Naive thymus-derived CD4-positive, alpha-beta T cell (primary cell): ENCODE data around the gene SPEG. TPM values are rescaled to one million over a fixed set of nuclear protein-coding genes. Genes with fewer than 3 reads are reported as not detected.

ENCODE experiments used
- ATAC-seq: fragments of 150-1000 bp; cut with Tn5 transposase; 2 replicates; pipeline ENCODE4 v1.10.0; 2021; ENCODE audit warnings: mild to moderate bottlenecking, moderate library complexity
- CTCF ChIA-PET: fragments of 350-600 bp; sonication (Branson Sonifier 250); formaldehyde crosslinking; loops from one replicate; lab custom pipeline; 2021; ENCODE audit warnings: antibody characterized with exemption; lab: Charles Lee
- POLR2A ChIA-PET: fragments of 350-600 bp; sonication (Branson Sonifier 250); formaldehyde crosslinking; loops from one replicate; lab custom pipeline; 2021; ENCODE audit warnings: antibody characterized with exemption, inconsistent platforms; lab: Charles Lee
- DNase-seq, 9 donors: peaks; one replicate each; pipeline versions ENCODE4 v3.0.0 to v3.0.0-alpha.2; 2020 to 2022; ENCODE audit warnings: mixed read lengths in 1 of 9
- H3K27ac ChIP-seq: one replicate; pipeline ENCODE4 v1.7.0; 2013; ENCODE audit warnings: mild to moderate bottlenecking, low read depth, low read length, moderate library complexity
- H3K27me3 ChIP-seq, 2 donors: one replicate each; pipeline ENCODE4 v1.7.0; 2013; ENCODE audit warnings: low read length in 2 of 2, mild to moderate bottlenecking in 2 of 2, moderate library complexity in 2 of 2; ENCODE audit not compliant: control insufficient read depth in 2 of 2, insufficient read depth in 2 of 2
- H3K36me3 ChIP-seq, 3 experiments: 1 replicate in 2 of 3; 2 replicates in 1 of 3; pipeline ENCODE4 v1.7.0; 2013; ENCODE audit warnings: low read length in 3 of 3, mild to moderate bottlenecking in 3 of 3, moderate library complexity in 1 of 3; ENCODE audit not compliant: insufficient read depth in 3 of 3, control insufficient read depth in 2 of 3
- H3K4me1 ChIP-seq, 2 donors: one replicate each; pipeline ENCODE4 v1.7.0; 2013; ENCODE audit warnings: low read length in 2 of 2, mild to moderate bottlenecking in 2 of 2, moderate library complexity in 1 of 2; ENCODE audit not compliant: control insufficient read depth in 2 of 2, insufficient read depth in 2 of 2
- H3K4me3 ChIP-seq: 2 replicates; pipeline ENCODE4 v1.7.0; 2013; ENCODE audit warnings: mild to moderate bottlenecking, low read length
- H3K9me3 ChIP-seq, 3 experiments: 1 replicate in 2 of 3; 2 replicates in 1 of 3; pipeline ENCODE4 v1.7.0; 2013; ENCODE audit warnings: low read length in 3 of 3; ENCODE audit not compliant: control insufficient read depth in 2 of 3
- H3K27ac Mint-ChIP-seq, 9 donors: one replicate each; pipeline ENCODE4 v1.8.0; 2020 to 2022; ENCODE audit warnings: mixed read lengths in 9 of 9, mild to moderate bottlenecking in 8 of 9, moderate library complexity in 5 of 9, inconsistent platforms in 2 of 9
- H3K27me3 Mint-ChIP-seq, 5 donors: one replicate each; pipeline ENCODE4 v1.8.0; 2021 to 2022; ENCODE audit warnings: mixed read lengths in 5 of 5, mild to moderate bottlenecking in 1 of 5
- H3K36me3 Mint-ChIP-seq, 5 donors: one replicate each; pipeline ENCODE4 v1.8.0; 2020 to 2022; ENCODE audit warnings: mixed read lengths in 5 of 5, mild to moderate bottlenecking in 3 of 5, inconsistent platforms in 1 of 5
- H3K4me1 Mint-ChIP-seq, 7 donors: one replicate each; pipeline ENCODE4 v1.8.0; 2020 to 2022; ENCODE audit warnings: mixed read lengths in 7 of 7, mild to moderate bottlenecking in 3 of 7, inconsistent platforms in 1 of 7
- H3K4me3 Mint-ChIP-seq, 10 donors: one replicate each; pipeline ENCODE4 v1.8.0; 2020 to 2022; ENCODE audit warnings: mild to moderate bottlenecking in 10 of 10, mixed read lengths in 10 of 10, moderate library complexity in 6 of 10, inconsistent platforms in 2 of 10
- H3K9me3 Mint-ChIP-seq, 11 donors: one replicate each; pipeline ENCODE4 v1.8.0; 2020 to 2022; ENCODE audit warnings: mixed read lengths in 11 of 11, mild to moderate bottlenecking in 4 of 11, inconsistent platforms in 1 of 11, moderate library complexity in 1 of 11
- intact Hi-C, 2 donors: fragments of 100-400 bp; cut with micrococcal nuclease; formaldehyde crosslinking; loops; one replicate each; pipeline ENCODE4 v1.15.1; 2023
- polyA plus RNA-seq, 2 donors: library from polyadenylated mRNA; unstranded; fragments of 300-500 nt; fragmentation: Illumina TruSeq; gene quantifications; one replicate each; pipeline ENCODE4 v1.2.3, GENCODE V29; 2021
- total RNA-seq, 6 experiments: library from RNA in 5 of 6; stranded (reverse) in 5 of 6; gene quantifications; 1 replicate in 5 of 6; 2 replicates in 1 of 6; pipeline ENCODE4 v1.2.3 and lab custom pipeline; 2021 to 2026

Gene SPEG
- total and polyA plus RNA-seq, 7 experiments from 2014 or later, result 0.26 to 23.2 (median 11.8) TPM

- Histone ChIP-seq H3K4me3 (no peak overlapping the region), H3K9me3 (no peaks in the 10 kb centered on the region), H3K36me3 (peaks cover 0 to 43% (median 0%) of the 10 kb centered on the region in 3 experiments), H3K27me3 (peaks cover 0 to 8% of the 10 kb centered on the region in 2 donors), H3K4me1 (peaks cover 0 to 12% of the 10 kb centered on the region in 2 donors), H3K27ac (no peak overlapping the region)
- Mint-ChIP-seq H3K9me3 (peaks cover 0 to 5% (median 0%) of the 10 kb centered on the region in 11 donors), H3K4me1 (peaks cover 7 to 20% (median 15%) of the 10 kb centered on the region in 7 donors), H3K36me3 (peaks cover 9 to 40% (median 21%) of the 10 kb centered on the region in 5 donors), H3K4me3 (no peak overlapping the region), H3K27ac (no peak overlapping the region), H3K27me3 (peaks cover 23 to 36% (median 27%) of the 10 kb centered on the region in 5 donors)
- intact Hi-C loops, result loop anchor here in 1 of 2 donors (2.0 kb wide), 2 partner anchors 13 to 23 kb away; no protein-coding TSS in a partner anchor
- ATAC-seq (no peak), DNase-seq (no peak)
- POLR2A ChIA-PET, result interaction anchor here (0.6 kb wide), 1 partner anchor 9 kb away, joined by 3 read pairs; the partner anchor contains the start of gene GMPPA
- CTCF ChIA-PET, result no interaction called here
Observed at GRCh38 chr2:219507581-219508443, 73.2 kb downstream of the SPEG start.

- ChIA-PET CTCF (no interaction called here), POLR2A (no interaction called here)
- no peak for ATAC-seq
- peaks cover 0 to 8% of the 10 kb centered on the region in 2 donors for H3K27me3 ChIP-seq
- DNase-seq, result no peak
- Mint-ChIP-seq H3K27me3 (peaks cover 28 to 41% (median 32%) of the 10 kb centered on the region in 5 donors), H3K4me1 (peaks cover 11 to 24% (median 17%) of the 10 kb centered on the region in 7 donors), H3K4me3 (no peak overlapping the region), H3K27ac (no peak overlapping the region), H3K36me3 (peaks cover 9 to 39% (median 21%) of the 10 kb centered on the region in 5 donors), H3K9me3 (peaks cover 0 to 5% (median 0%) of the 10 kb centered on the region in 11 donors)
- no peaks in the 10 kb centered on the region for H3K9me3 ChIP-seq
- no peak overlapping the region for H3K27ac ChIP-seq
- H3K4me1 ChIP-seq, result peaks cover 0 to 12% of the 10 kb centered on the region in 2 donors
- H3K36me3 ChIP-seq, result peaks cover 0 to 40% (median 0%) of the 10 kb centered on the region in 3 experiments
- intact Hi-C loops, result loop anchor here in 1 of 2 donors (2.0 kb wide), 2 partner anchors 14 to 22 kb away; no protein-coding TSS in a partner anchor
- no peak overlapping the region for H3K4me3 ChIP-seq
Observed at GRCh38 chr2:219508444-219508734, 73.7 kb downstream of the SPEG start.

GRCh38 chr2:219508971-219509779 lies 74.5 kb downstream of the SPEG start:
- Histone ChIP-seq H3K36me3 (peaks cover 0 to 32% (median 0%) of the 10 kb centered on the region in 3 experiments), H3K9me3 (no peaks in the 10 kb centered on the region), H3K4me3 (no peak overlapping the region), H3K4me1 (peaks cover 0 to 12% of the 10 kb centered on the region in 2 donors), H3K27me3 (peaks cover 0 to 8% of the 10 kb centered on the region in 2 donors), H3K27ac (no peak overlapping the region)
- H3K27ac Mint-ChIP-seq, result no peak overlapping the region
- ChIA-PET POLR2A (no interaction called here), CTCF (interaction anchor here (1.4 to 1.7 kb wide), 3 partner anchors 10 to 21 kb away, joined by 5 to 8 read pairs (median 6); partner anchors contain the start of gene GMPPA)
- H3K4me3 Mint-ChIP-seq, result peak overlapping the region in 9 of 10 donors; percentile 23 to 82 (median 68)
- peaks cover 36 to 49% (median 40%) of the 10 kb centered on the region in 5 donors for H3K27me3 Mint-ChIP-seq
- ATAC-seq, result peak; percentile 24
- H3K4me1 Mint-ChIP-seq, result peaks cover 14 to 29% (median 25%) of the 10 kb centered on the region in 7 donors
- peaks cover 9 to 31% (median 20%) of the 10 kb centered on the region in 5 donors for H3K36me3 Mint-ChIP-seq
- intact Hi-C loops, result loop anchor here (1.0 to 2.0 kb wide), 4 partner anchors 11 to 22 kb away; partner anchors contain the start of gene GMPPA (in 1 of the 2)
- no peak for DNase-seq
- H3K9me3 Mint-ChIP-seq, result peaks cover 0 to 5% (median 0%) of the 10 kb centered on the region in 11 donors

- Histone ChIP-seq H3K27me3 (peaks cover 0 to 8% of the 10 kb centered on the region in 2 donors), H3K4me1 (peaks cover 0 to 12% of the 10 kb centered on the region in 2 donors), H3K36me3 (peaks cover 0 to 24% (median 0%) of the 10 kb centered on the region in 3 experiments), H3K27ac (no peak overlapping the region), H3K9me3 (no peaks in the 10 kb centered on the region), H3K4me3 (no peak overlapping the region)
- POLR2A ChIA-PET, result interaction anchor here (0.5 kb wide), 1 partner anchor 34 kb away, joined by 3 read pairs; the partner anchor contains the start of gene TMEM198
- CTCF ChIA-PET, result interaction anchor here (0.6 to 1.7 kb wide), 5 partner anchors 11 to 21 kb away, joined by 3 to 8 read pairs (median 5); partner anchors contain the start of gene GMPPA
- Mint-ChIP-seq H3K27ac (no peak overlapping the region), H3K4me3 (peak overlapping the region; percentile 23 to 82 (median 67)), H3K27me3 (peaks cover 40 to 55% (median 45%) of the 10 kb centered on the region in 5 donors), H3K4me1 (peaks cover 14 to 30% (median 27%) of the 10 kb centered on the region in 7 donors), H3K36me3 (peaks cover 4 to 23% (median 13%) of the 10 kb centered on the region in 5 donors), H3K9me3 (peaks cover 0 to 5% (median 0%) of the 10 kb centered on the region in 11 donors)
- intact Hi-C loops, result loop anchor here (1.0 to 2.0 kb wide), 4 partner anchors 12 to 21 kb away; partner anchors contain the start of gene GMPPA (in 1 of the 2)
- peak; percentile 84 for ATAC-seq
- DNase-seq, result peak in 8 of 9 donors; percentile 28 to 55 (median 46)
Observed at GRCh38 chr2:219509780-219510511, 75.3 kb downstream of the SPEG start.

GRCh38 chr2:219510512-219511135 lies 76.0 kb downstream of the SPEG start:
- peak overlapping the region in 7 of 10 donors; percentile 35 to 78 (median 68) for H3K4me3 Mint-ChIP-seq

More at GRCh38 chr2:219510512-219511135, 76.0 kb downstream of the SPEG start:
- Mint-ChIP-seq H3K36me3 (peaks cover 0 to 17% (median 12%) of the 10 kb centered on the region in 5 donors), H3K9me3 (peaks cover 0 to 5% (median 0%) of the 10 kb centered on the region in 11 donors), H3K27ac (no peak overlapping the region), H3K4me1 (peaks cover 14 to 30% (median 28%) of the 10 kb centered on the region in 7 donors), H3K27me3 (peaks cover 47 to 58% (median 51%) of the 10 kb centered on the region in 5 donors)
- intact Hi-C loops, result no loop called here
- ATAC-seq (no peak), DNase-seq (no peak)
- Histone ChIP-seq H3K4me3 (no peak overlapping the region), H3K36me3 (peaks cover 0 to 17% (median 0%) of the 10 kb centered on the region in 3 experiments), H3K4me1 (peaks cover 0 to 12% of the 10 kb centered on the region in 2 donors), H3K9me3 (no peaks in the 10 kb centered on the region), H3K27me3 (peaks cover 0 to 8% of the 10 kb centered on the region in 2 donors), H3K27ac (no peak overlapping the region)
- CTCF ChIA-PET, result interaction anchor here (0.8 to 1.7 kb wide), 5 partner anchors 11 to 19 kb away, joined by 4 to 10 read pairs (median 6); partner anchors contain the start of gene GMPPA
- POLR2A ChIA-PET, result interaction anchor here (0.5 to 0.6 kb wide), 2 partner anchors 33 to 100 kb away, joined by 3 read pairs; partner anchors contain the start of gene TMEM198
